ENCODE data around the gene SESN1.

Gene SESN1

GRCh38 chr6:108966251-108966650, 128.4 kb downstream of the SESN1 start:
- no peak for DNase-seq (ENCODE audit: low read depth in 1 of 2, low spot score in 1 of 2)

GRCh38 chr6:108961985-108962384, 132.7 kb downstream of the SESN1 start:
- DNase-seq (ENCODE audit: low read depth in 1 of 2, low spot score in 1 of 2) = no peak

GRCh38 chr6:108961077-108961476, 133.6 kb downstream of the SESN1 start:
- no peak for DNase-seq (ENCODE audit: low read depth in 1 of 2, low spot score in 1 of 2)

- DNase-seq (ENCODE audit: low read depth in 1 of 2, low spot score in 1 of 2) = no peak
These were observed 134.0 kb downstream of the SESN1 start for GRCh38 chr6:108960601-108961000.

GRCh38 chr6:108959972-108960582, 134.6 kb downstream of the SESN1 start:
- DNase-seq (ENCODE audit: low read depth in 1 of 2, low spot score in 1 of 2) = no peak

GRCh38 chr6:108958900-108959770, 135.5 kb downstream of the SESN1 start:
- no peak for DNase-seq (ENCODE audit: low read depth in 1 of 2, low spot score in 1 of 2)

GRCh38 chr6:108957221-108957620, 137.4 kb downstream of the SESN1 start:
- DNase-seq (ENCODE audit: low read depth in 1 of 2, low spot score in 1 of 2) = no peak

GRCh38 chr6:108955329-108955949, 139.2 kb downstream of the SESN1 start:
- no peak for DNase-seq (ENCODE audit: low read depth in 1 of 2, low spot score in 1 of 2)

GRCh38 chr6:108953681-108954080, 141.0 kb downstream of the SESN1 start:
- DNase-seq (ENCODE audit: low read depth in 1 of 2, low spot score in 1 of 2) = no peak

GRCh38 chr6:108952776-108953486, 141.7 kb downstream of the SESN1 start:
- no peak for DNase-seq (ENCODE audit: low read depth in 1 of 2, low spot score in 1 of 2)

GRCh38 chr6:108951351-108951953, 143.2 kb downstream of the SESN1 start:
- DNase-seq (ENCODE audit: low read depth in 1 of 2, low spot score in 1 of 2) = no peak

- DNase-seq (ENCODE audit: low read depth in 1 of 2, low spot score in 1 of 2) = no peak
These were observed 146.4 kb downstream of the SESN1 start for GRCh38 chr6:108948181-108948661.

- DNase-seq (ENCODE audit: low read depth in 1 of 2, low spot score in 1 of 2) = no peak
These were observed 147.4 kb downstream of the SESN1 start for GRCh38 chr6:108947114-108947854.

GRCh38 chr6:108946695-108947094, 148.0 kb downstream of the SESN1 start:
- no peak for DNase-seq (ENCODE audit: low read depth in 1 of 2, low spot score in 1 of 2)

GRCh38 chr6:108945681-108946159, 148.9 kb downstream of the SESN1 start:
- DNase-seq (ENCODE audit: low read depth in 1 of 2, low spot score in 1 of 2) = no peak

- DNase-seq (ENCODE audit: low read depth in 1 of 2, low spot score in 1 of 2) = no peak
These were observed 149.7 kb downstream of the SESN1 start for GRCh38 chr6:108944707-108945680.

GRCh38 chr6:108944071-108944470, 150.6 kb downstream of the SESN1 start:
- no peak for DNase-seq (ENCODE audit: low read depth in 1 of 2, low spot score in 1 of 2)

GRCh38 chr6:108942556-108943492, 151.8 kb downstream of the SESN1 start:
- peak; percentile 26 to 37 for DNase-seq (ENCODE audit: low read depth in 1 of 2, low spot score in 1 of 2)
